Stimulated activated CD8-positive, alpha-beta memory T cell treated with anti-CD3 and anti-CD28 coated beads, Interleukin-2, amount 100 ng/mL, for 48 hours (primary cell): Measurements from ENCODE around the gene COPG2.
"Not testable (repeated sequence)": the region's sequence is repeated elsewhere in the genome, so short reads cannot be mapped to it uniquely, and the experiment has no call there.

ENCODE experiments used
- DNase-seq, 2 donors: peaks; one replicate each; pipeline ENCODE4 v3.0.0-alpha.2; 2020; ENCODE audit warnings: low read depth in 2 of 2

The COPG2 gene

DNA sequence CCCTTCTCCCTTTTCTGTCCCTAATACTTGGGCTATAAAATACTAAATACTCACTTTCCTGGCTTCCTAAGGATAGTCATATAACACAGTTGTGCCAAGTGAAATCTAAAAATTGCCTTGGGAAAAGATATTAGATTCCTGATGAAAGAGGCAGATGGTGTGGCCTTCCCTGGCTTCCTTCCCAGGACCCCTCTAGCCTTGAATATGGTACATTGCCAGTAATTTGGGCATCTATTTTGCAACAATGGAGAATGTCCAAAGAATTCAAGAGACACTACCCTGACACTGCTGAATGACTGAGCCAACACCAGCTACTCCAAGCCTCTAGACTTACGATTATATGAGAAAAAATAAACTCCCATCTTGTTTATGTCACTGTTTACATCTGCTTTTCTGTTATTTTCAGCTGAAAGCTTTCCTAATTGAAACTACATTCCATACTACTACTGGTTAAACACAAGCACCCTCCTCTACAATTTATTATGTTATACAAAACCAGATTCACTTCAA, 17.9 kb downstream of the COPG2 start:
- DNase-seq, result no peak

DNA sequence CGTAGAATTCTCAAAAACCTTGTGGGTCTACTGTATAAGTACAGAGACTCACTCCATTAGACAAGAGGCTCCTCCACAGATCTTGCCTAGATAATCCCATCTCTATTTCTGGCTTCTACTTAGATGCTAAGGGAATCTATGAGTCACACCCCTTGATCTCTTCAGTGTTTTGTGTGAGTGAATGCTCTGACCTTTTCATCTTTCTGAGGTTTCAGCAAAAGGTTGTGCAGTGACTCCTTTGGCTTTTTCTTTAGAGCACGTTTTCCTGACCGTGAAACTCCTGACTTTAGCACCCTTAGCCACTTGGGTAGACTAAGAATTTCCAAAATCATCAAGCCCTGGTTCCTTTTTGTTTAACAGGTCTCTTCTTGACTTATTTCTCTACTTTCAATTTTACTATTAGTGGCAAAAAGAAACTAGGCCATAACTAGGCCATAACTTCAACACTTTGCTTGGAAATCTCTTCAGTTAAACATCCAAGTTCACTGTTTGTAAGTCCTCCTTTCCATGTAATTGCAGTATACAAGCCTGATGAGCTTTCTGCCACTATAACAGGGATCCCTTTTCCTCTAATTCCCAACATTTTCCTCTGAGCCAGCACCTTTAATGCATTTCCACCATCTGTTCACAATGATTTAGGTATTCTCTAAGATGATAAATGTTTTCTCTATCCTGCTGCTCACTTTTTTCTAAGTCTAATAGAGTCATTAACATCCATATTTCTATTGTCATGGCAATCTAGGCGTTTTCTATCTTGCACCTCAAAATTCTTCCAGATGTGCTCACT, 19.4 kb downstream of the COPG2 start:
- DNase-seq, result no peak

DNA sequence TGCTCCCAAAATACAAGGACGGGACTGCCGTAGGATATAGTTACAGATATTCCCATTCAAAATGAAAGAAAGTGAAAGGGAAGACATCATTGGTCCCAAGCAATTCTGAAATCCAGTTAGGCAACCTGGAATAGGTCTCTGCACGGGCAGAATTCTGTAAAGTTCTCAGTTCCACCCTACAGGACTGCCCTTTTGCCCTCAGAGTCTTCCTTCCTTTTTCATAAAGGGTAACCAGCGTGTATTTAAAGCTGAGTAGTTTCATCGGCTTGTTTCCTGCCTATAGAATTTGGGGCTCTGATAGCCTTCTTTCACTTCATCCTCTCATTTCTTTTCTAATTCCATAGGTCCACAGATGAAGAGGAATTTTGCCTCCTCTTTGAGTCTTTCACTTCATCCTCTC, 20.0 kb downstream of the COPG2 start:
- no peak for DNase-seq

DNA sequence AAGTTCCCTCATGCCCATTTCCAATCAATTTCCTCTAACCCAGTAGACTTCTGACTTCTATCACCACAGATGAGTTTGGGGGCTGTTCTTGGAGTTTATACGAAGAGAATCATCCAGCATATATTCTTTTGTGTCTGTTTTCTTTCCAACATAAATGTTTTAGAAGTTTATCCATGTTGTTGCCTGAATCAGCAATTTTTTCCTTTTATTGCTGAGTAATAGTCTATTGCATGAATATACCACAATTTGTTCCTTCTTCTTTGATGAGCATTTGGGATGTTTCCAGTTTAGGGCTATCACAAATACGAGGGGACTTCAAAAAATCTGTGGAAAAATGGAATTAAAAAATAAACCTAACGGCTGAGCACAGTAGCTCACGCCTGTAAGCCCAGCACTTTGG, 26.2 kb downstream of the COPG2 start:
- no peak for DNase-seq

DNA sequence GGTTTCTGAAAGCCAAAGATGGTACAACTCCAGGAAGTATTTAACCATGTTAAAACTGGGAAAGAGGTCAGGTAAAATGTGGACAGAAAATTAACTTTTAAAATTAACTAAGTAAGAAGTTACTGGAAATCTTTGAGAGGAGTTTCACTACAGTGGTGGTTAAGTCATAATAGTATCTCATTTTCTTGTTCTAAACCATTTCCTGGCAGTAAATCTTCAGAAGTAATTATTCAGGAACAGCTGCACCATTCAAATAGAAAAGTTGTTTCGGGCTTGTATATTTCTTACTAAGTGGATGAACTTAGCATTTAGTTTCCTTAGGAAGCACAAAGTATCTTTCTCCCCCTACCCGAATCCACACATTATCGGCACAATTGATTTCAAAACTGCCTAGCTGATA, 27.1 kb downstream of the COPG2 start:
- no peak for DNase-seq

DNA sequence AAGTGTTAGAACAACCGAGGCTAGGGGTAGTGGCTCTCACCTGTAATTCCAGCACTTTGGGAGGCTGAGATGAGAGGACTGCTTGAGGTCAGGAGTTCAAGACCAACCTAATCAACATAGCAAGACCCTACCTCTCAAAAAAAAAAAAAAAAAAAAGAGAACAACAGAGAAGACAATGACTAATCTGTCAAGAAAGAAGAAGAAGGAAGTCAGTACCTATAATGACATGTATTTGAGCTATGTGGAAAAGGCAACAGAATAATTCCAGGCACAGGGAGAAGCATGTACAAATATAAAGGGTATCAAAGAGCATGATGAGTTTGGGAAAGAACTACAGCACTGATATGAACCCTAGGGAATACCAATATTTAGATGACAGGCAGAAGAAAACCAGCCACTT, 27.5 kb downstream of the COPG2 start:
- no peak for DNase-seq

DNA sequence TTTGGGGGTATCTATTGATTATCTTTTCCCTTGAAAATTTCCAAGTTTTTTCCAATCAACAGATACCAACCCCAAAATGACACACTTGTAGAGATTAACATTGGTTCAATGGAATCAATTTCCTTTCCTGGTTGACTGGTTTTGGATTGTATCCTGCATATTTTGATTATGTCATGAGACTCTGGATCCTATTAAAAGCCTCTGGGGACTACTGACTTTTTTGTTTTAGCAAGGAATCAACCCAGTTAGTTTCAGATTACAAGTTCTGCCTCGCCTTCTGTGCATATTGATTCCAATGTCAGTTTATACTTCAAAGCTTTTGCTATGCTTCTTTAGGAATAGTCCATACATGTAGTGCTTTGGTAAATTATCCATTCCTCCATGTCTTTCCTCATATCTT, 29.2 kb downstream of the COPG2 start:
- DNase-seq, result no peak

DNA sequence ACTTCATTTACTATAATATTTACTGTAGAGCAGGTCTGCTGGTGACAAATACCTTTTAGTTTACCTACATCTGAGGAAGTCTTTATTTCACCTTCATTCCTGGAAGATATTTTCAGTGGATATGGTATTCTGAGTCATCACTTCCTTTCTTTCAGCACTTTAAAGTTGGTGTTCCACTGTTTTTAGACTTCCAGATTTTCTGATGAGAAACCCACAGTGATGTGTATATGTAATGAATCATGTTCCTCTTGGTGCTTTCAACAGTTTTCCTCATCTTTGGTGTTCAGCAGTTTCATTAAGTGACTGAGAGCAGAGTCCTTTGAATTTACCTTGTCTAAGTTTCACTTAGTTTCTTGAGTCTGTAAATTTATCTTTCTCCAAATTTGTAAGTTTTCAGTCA, 36.4 kb downstream of the COPG2 start:
- DNase-seq, result no peak

DNA sequence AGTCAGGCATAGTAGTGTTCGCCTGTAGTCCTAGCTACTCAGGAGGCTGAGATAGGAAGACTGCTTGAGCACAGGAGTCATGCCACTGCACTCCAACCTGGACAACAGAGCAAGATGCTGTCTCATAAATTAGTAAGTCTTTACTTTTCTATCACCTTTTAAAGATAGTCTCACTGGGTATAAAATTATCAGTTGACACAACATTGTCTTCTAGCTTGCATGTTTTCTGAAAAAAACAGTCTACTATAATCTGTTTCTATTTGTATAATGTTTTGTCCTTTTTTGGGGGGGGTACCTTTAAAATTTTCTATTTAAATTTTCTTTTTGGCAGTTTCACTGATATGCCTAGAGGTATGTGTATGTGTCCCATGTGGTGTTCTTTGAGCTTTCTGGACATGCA, 39.6 kb downstream of the COPG2 start:
- DNase-seq, result no peak

DNA sequence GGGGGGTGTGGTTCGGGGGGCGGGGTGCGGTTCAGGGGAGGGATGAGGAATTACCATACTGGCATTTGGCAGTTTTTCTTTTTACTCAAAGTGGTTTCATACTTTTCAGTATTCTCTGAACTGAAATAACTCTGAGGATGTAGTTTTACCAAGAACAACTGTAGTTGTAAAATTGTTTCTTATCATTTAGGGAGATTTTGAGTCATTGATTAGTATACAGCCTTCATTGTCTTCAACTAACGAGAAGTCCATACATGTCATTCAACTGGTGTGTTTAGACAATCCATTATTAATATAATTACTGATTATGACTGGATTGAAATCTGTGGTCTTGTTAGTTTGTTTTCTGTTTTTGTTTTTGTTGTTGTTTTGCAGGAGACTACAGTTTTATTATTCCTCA, 40.8 kb downstream of the COPG2 start:
- no peak for DNase-seq

DNA sequence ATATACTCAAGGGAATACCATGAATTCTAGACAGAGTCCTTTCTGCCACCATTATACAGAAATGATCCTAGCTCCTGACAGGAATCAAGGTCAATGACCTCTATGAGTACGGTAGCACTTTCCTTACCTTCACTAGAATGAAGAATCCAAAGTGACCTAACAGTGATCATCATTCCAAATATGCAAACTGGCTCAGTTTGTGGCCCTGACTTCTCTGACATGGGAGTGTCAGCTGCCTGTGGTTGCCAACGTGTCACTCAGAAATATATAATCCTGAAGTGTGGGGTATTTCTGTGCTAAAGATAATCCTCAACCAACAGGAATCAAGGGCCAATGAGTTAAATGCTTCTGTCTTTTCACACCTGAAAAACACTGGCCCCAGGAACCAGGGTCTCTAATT, 45.7 kb downstream of the COPG2 start:
- DNase-seq, result no peak

DNA sequence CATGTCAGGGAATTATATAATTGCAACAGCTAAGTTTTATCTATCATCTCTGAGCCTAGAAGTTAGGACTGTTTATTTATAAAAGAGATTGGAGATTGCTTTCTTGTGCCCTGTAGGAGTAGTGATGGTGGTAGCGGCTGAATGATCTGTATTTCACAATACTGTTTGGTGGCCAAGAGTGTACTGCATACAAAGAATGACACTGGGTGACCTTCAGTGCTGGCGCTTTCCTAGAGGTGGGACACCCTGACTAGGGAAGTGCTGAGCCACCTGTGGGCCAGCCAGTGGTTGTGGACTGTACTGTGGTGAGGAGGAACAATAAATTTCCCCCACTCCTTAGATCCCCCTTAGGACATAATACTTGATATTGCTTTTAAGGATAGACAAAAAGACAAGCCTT, 53.0 kb downstream of the COPG2 start:
- DNase-seq, result no peak

DNA sequence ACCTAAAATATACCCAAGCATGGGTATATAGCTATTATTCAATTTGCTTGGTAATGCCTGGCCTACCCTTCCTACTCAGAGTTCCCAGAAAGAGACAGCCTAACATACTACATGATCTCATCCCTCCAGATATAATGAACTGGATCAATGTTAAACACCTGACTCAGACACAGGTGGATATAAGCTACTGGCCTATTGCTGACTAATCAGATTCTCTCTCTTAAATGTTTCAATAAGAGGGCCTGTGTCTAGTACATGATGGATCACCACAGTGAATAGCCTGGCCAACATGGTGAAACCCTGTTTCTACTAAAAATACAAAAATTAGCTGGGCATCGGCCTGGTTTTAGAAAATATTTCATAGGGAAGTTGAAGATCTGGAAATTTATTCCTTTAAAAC, 54.1 kb downstream of the COPG2 start:
- DNase-seq, result no peak

DNA sequence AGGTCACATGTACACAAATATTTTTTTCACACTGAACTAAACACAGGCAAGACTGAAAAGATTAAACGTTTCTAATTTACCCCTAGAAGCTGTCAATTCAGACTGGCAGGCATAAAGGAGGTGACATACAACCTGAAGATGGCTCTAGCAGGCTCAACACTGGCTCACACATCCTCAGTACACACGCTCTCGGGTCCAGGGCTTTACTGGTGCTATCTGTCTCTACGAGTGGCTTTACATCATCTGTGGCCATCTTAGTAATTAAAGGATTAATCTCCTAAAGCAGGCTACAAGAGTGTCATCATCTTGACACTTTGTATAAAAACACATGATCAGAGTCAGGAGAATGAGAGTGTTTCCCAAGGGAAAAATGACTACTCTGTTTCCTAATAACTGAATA, 57.3 kb downstream of the COPG2 start:
- DNase-seq, result no peak

DNA sequence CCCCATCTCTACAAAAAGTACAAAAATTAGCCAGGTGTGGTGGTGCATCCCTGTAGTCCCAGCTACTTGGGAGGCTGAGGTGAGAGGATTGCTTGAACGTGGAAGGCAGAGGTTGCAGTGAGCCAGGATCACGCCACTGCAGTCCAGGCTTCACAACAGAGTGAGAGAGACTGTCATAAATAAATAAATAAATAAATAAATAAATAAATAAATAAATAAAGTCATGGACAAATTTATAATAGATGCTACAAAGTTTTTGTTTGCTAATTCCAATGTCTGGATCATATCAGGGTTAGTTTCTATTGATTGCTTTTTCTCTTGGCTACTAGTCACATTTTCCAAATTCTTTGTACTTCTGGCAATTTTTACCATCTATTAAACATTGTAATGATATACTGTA, 61.5 kb downstream of the COPG2 start:
- not testable (repeated sequence) for DNase-seq

DNA sequence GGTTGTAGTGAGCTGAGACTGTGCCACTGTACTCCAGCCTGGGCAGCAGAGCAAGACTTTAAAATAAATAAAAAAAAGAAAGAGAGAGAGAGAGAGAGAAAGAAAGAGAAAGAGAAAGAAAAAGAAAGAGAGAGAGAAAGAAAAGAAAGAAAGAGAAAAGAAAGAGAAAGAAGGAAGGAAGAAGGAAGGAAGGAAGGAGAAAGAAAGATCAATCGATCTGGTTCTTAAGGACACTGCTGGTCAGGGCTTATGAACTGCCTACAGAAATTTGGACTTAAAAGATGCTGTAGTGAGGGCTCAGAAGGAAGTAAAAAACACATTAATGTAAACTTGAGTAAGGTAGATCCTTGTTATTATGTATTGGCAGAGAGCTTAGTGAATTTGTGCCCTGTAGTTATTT, 62.4 kb downstream of the COPG2 start:
- no peak for DNase-seq

DNA sequence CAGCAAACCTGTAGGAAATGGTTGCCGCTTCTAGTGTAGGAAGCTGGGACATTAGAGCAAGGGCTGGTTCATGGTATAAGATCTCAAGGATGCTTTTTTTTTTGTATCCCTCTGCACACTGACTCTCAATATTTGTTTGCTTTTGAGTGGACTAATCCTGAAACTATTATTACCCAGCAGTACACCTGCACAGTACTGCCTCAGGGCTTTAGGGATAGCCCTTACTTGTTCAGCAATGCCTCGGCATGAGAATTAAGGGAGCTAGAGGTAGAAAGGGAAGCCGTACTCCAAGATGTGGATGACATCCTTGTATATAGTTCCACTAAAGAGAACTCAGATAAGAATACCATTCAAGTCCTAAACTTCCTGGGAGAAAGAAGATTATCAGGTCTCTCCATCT, 70.5 kb downstream of the COPG2 start:
- DNase-seq, result no peak

DNA sequence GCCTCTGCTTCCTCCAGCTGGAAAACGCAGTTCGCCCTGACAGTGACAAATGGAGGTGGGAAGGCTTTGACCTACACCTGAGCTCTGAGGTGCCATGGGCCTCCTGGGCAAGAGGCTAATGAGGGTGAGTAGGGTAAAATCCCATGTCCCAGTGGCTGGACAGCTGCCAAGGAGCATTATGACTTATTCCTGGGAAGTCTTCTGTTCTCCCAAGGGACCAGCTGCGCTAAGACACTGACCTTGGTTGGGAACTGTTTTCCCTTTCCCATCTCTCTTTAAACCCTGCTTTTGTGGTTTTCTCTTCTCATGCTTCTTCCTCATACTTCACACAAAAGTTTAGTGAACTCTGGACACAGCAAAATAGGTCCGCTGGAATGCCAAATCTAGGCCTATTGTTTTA, 72.6 kb downstream of the COPG2 start:
- no peak for DNase-seq

DNA sequence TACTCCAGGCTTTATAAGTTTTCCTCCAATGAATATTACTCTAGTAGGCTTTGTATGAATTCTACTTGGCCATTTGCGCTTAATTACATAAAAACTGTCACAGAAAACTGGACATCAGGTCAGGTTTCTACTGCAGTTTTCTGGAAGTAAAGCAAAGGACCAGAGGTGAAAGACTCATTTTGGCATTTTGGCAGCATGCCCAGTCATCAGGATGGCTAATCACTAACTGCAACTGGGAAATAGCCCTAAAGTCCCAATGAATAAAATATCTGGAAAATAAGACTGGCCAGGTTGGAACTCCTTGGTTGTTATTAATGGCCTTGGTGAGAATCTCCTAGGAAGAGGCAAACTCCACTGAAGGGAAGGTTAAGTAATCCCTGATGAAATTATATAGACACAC, 75.5 kb downstream of the COPG2 start:
- DNase-seq, result no peak

DNA sequence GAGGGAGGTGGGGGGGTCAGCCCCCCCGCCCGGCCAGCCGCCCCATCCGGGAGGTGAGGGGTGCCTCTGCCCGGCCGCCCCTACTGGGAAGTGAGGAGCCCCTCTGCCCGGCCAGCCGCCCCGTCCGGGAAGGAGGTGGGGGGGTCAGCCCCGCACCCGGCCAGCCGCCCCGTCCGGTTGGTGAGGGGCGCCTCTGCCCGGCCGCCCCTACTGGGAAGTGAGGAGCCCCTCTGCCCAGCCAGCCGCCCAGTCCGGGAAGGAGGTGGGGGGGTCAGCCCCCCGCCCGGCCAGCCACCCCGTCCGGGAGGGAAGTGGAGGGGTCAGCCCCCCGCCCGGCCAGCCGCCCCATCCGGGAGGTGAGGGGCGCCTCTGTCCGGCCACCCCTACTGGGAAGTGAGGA, 77.1 kb downstream of the COPG2 start:
- DNase-seq, result not testable (repeated sequence)

DNA sequence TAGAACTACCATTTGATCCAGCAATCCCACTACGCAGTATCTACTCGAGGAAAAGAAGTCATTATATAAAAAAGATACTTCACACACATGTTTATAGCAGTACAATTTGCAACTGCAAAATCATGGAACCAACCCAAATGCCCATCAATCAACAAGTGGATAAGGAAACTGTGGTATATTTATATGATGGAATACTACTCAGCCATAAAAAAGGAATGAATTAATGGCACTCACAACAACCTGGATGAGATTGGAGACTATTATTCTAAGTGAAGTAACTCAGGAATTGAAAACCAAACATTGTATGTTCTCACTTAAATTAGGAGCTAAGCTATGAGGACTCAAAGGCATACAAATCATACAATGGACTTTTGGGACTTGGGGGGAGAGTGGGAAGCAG, 82.6 kb downstream of the COPG2 start:
- not testable (repeated sequence) for DNase-seq

DNA sequence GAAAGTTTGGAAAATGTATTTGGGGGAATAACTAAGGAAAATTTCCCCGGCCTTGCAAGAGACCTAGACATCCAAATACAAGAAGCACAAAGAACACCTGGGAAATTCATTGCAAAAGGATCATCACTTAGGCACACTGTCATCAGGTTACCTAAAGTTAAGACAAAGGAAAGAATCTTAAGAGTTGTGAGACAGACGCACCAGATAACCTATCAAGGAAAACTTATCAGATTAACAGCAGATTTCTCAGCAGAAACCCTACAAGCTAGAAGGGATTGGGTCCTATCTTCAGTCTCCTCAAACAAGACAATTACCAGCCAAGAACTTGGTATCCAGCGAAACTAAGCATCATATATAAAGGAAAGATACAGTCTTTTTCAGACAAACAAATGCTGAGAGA, 93.4 kb downstream of the COPG2 start:
- DNase-seq, result not testable (repeated sequence)

DNA sequence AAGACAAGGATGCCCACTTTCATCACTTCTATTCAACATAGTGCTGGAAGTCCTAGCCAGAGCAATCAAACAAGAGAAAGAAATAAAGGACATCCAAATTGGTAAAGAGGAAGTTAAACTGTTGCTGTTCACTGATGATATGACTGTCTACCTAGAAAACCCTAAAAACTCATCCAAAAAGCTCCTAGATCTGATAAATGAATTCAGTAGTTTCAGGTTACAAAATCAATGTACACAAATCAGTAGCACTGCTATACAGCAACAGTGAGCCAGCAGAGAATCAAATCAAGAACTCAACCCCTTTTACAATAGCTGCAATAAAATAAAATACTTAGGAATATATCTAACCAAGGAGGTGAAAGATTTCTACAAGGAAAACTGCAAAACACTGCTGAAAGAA, 98.4 kb downstream of the COPG2 start:
- not testable (repeated sequence) for DNase-seq

DNA sequence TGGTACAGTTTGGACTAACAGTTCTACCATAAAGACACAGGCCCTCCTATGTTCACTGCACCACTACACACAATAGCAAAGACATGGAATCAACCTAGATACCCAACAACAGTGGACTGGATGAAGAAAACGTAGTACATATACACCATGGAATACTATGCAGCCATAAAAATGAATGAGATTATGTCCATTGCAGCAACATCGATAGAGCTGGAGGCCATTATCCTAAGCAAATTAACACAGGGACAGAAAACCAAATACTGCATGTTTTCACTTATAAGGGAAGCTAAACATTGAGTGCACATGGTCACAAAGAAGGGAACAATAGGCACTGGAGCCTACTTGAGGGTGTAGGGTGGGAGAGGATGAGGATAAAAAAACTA, 101.7 kb downstream of the COPG2 start:
- no peak for DNase-seq
